ENCODE results near the gene BEND5.

Gene BEND5, protein sequence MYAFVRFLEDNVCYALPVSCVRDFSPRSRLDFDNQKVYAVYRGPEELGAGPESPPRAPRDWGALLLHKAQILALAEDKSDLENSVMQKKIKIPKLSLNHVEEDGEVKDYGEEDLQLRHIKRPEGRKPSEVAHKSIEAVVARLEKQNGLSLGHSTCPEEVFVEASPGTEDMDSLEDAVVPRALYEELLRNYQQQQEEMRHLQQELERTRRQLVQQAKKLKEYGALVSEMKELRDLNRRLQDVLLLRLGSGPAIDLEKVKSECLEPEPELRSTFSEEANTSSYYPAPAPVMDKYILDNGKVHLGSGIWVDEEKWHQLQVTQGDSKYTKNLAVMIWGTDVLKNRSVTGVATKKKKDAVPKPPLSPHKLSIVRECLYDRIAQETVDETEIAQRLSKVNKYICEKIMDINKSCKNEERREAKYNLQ

GRCh38 chr1:48776393-48777218, at the start of gene BEND5:
TSS of gene BEND5 (minus strand) at chr1:48776891. CDS start at chr1:48776831, 60 bp downstream.
- peak; percentile 57 for DNase-seq (ENCODE audit: low spot score)

- no peak for DNase-seq (ENCODE audit: low spot score)
Observed at GRCh38 chr1:48823168-48823567, 46.5 kb upstream of the BEND5 start.

DNA sequence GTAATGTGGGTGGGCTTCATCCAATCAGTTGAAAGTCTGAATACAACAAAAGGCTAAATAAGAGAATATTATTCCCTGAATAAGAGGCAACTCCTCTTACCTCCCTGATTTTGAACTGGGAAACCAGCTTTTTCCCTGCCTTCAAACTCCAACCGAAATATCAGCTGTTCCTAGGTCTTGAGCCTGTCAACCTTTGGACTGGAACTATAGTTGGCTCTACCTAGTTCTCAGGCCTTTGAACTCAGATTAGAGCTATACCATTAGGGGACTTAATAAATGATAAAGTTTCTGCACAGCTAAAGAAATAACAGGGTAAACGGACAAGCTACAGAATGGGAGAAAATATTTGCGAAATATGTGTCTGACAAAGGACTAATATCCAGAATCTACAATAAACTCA, 43.8 kb upstream of the BEND5 start:
- DNase-seq (ENCODE audit: low spot score), result no peak

DNA sequence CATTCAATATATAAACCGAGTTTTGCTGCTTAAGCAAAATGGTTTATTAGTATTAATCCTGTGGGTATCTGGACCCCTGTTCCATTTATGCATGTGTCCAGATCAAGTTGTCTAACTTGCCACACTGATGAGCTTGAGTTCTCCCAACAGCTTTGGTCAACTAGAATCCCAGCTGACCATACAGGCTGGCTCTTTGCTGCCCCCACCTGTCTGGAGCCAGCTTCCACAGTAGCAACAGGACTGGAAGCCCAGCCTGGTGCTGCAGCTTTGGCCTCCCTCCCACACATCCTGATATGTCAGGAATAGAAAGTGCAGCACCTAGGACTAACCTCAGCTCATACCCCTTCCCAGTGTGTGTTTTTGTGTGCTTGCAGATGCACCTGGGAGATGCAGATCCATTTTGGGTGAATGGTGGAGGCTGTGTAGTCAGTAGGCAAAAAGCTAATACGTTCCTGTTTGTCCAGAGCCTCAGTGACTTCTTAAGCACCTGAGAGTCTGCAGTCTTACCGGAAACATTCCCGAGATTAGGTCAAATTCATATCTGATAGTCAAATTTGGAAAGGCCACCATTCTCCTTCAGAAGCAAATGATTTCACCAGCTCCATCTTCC, 40.9 kb upstream of the BEND5 start:
- no peak for DNase-seq (ENCODE audit: low spot score)

GRCh38 chr1:48810740-48811139, 34.0 kb upstream of the BEND5 start:
- no peak for DNase-seq (ENCODE audit: low spot score)

DNA sequence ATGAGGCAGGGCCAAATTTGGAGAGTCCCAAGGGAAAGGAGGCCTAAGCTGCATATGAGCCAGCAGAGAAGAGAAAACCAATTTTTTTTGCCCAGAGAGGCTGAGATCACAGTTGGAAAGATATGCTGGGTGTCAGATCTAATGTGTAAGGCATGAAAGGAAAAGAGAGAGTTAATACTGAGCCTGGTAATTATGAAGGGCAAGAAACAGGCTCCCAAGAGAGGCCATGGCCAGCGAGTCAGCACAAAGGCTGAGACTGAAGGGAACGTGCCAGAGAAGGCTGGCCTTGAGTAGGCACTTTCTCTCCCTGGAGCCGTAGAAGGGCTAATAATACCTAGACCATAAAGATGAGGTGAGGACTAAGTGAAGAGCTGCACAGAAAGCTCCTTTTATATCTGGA, 31.8 kb upstream of the BEND5 start:
- no peak for DNase-seq (ENCODE audit: low spot score)

GRCh38 chr1:48807554-48808260, 31.0 kb upstream of the BEND5 start:
- no peak for DNase-seq (ENCODE audit: low spot score)

DNA sequence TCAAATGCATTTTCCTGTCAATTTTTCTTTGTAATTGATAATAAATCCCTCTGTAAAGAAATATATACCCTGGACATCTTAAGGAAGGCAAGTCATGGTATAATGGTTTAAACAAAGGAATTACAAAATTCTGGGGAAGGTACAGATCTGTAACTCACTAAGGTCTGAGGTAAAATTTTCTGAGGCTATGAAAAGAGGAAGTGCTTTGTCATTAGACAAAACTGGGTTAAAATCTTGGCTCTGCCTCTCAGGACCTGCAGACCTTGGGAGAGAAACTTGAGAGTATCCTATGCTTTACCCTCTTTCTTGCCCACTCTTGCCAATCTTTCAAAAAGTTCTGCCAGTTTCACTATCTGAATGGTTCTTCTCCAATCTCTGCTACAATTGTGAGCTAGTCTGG, 26.8 kb upstream of the BEND5 start:
- DNase-seq (ENCODE audit: low spot score), result no peak

GRCh38 chr1:48794816-48795215, 18.1 kb upstream of the BEND5 start:
- DNase-seq (ENCODE audit: low spot score), result no peak

GRCh38 chr1:48793863-48794262, 17.2 kb upstream of the BEND5 start:
- DNase-seq (ENCODE audit: low spot score), result no peak

- DNase-seq (ENCODE audit: low spot score), result no peak
Observed at GRCh38 chr1:48792961-48793360, 16.3 kb upstream of the BEND5 start.

DNA sequence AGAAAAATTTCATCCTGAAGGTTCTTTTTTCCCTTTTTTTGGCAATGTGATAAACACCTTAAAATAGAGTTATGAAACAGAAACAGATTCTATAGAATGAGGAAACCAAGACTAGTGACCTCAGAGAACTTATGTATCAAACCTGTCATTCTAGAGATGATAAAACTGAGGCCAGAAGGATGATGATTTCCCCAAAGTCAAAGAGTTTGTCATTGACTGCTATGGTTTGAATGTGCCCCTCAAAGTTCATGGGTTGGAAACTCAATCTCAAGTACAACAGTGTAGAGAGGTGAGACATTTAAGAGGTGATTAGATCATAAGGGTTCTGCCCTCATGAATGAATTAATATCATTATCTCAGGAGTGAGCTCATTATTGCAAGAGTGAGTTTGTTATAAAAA, 13.7 kb upstream of the BEND5 start:
- DNase-seq (ENCODE audit: low spot score), result no peak

GRCh38 chr1:48789903-48790302, 13.2 kb upstream of the BEND5 start:
- no peak for DNase-seq (ENCODE audit: low spot score)

- DNase-seq (ENCODE audit: low spot score), result no peak
Observed at GRCh38 chr1:48785869-48786268, 9.2 kb upstream of the BEND5 start.

GRCh38 chr1:48784301-48784700, 7.6 kb upstream of the BEND5 start:
- no peak for DNase-seq (ENCODE audit: low spot score)

DNA sequence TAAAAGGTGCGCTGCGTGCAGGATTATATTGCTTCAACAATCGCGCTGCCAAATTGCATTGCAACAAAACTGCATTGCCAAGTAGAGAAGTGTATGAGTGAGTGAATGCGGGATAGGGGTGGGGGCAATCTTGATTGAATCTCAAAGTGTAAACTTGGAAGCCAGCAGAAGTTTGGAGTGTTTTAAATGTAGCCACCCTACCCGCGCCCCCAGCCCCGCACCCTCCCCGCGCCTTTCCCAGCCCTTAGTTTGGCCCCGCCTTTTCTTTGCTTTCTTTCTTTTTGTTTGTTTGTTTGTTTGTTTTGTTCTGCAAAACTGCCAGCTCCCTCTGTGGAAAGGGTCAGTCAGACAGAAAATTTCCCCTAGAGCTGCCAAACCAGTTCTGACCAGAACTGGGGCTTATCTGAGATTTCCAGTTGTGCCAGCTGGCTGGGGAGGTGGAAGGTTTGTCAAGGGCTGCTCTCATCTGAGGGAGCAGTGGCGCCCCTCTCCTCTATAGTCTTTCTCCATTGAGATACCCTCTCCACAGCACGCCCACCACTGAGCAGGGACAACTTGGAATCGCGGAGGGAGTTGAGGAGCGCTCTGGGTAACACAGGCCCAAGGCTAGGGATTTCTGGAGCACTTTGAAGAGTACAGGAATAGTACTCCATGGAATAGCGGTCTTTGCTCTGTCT, 666 bp upstream of the BEND5 start:
- DNase-seq (ENCODE audit: low spot score), result no peak

GRCh38 chr1:48775831-48776392, 779 bp downstream of the BEND5 start:
- no peak for DNase-seq (ENCODE audit: low spot score)

DNA sequence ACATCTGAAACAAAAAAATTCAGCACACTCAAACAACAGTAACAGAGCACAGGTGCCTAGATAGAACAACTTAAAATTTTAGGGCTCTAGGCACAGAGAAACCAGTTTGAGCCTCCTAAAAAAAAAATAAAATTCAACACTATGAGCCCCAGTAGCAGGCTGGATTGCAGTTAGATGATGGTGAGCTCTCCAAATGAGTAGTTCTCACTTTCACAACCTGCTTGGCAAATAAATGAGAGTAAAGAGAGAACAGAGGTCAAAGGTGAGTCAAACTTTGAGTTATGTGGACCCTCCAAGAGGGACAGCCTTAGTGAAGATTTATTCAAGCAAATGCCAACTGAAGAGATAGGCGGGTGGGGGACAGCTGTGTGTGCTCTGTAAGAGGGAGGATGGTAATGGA, 3.6 kb downstream of the BEND5 start:
- DNase-seq (ENCODE audit: low spot score), result no peak

DNA sequence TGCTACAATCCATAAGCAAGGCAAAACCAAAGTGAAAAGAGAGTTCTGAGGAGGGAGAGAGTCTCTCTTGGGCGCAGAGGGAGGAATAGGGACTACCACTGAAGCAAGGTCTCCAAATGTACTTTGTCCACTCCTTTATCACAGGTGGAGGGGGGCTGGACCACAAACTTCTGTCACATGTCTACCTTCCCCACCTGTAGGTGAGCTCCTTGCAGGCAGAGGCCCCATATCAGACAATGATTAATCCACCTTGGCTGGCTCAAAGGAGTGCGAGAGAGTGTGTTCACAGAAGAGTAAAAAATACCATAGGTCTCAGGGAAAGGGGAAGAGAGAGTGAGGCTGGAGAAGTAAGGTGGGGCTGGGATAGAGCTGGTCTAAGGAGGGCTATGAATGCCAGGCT, 4.5 kb downstream of the BEND5 start:
- no peak for DNase-seq (ENCODE audit: low spot score)

GRCh38 chr1:48771561-48771960, 5.1 kb downstream of the BEND5 start:
- no peak for DNase-seq (ENCODE audit: low spot score)

- DNase-seq (ENCODE audit: low spot score), result no peak
Observed at GRCh38 chr1:48767975-48768510, 8.6 kb downstream of the BEND5 start.
